ENCODE measurements around the gene HMSD.

The HMSD gene

DNA sequence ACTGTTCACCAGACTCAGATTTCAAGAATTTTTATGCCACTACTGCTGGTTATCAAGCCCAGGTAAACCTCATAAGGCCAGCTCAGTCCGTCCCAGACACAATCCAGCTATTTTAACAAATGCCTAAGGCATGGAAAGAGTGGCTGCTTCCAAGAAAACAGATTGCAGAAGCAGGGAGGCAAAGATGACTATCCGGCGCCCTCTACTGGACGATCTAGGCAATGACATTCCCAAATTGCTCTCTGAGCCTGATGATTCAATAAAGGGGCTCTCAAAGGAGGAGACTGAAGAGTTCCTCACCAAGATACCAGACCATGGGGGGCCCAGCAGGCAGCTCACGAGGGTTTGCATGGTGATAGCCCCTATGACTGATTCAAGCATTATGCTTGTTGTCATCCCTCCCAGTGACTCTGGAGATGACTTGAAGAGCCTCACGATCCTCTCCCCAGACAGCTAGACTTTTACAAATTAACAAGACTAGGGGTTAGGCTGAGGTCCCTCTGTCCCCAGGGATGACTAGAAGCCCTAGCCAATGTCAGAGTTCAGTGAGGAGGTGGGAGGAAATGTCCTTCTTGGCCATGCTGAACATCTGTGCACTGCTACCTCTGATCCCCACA, 45.8 kb downstream of the HMSD start:
- TF ChIP-seq, protein P1, sequence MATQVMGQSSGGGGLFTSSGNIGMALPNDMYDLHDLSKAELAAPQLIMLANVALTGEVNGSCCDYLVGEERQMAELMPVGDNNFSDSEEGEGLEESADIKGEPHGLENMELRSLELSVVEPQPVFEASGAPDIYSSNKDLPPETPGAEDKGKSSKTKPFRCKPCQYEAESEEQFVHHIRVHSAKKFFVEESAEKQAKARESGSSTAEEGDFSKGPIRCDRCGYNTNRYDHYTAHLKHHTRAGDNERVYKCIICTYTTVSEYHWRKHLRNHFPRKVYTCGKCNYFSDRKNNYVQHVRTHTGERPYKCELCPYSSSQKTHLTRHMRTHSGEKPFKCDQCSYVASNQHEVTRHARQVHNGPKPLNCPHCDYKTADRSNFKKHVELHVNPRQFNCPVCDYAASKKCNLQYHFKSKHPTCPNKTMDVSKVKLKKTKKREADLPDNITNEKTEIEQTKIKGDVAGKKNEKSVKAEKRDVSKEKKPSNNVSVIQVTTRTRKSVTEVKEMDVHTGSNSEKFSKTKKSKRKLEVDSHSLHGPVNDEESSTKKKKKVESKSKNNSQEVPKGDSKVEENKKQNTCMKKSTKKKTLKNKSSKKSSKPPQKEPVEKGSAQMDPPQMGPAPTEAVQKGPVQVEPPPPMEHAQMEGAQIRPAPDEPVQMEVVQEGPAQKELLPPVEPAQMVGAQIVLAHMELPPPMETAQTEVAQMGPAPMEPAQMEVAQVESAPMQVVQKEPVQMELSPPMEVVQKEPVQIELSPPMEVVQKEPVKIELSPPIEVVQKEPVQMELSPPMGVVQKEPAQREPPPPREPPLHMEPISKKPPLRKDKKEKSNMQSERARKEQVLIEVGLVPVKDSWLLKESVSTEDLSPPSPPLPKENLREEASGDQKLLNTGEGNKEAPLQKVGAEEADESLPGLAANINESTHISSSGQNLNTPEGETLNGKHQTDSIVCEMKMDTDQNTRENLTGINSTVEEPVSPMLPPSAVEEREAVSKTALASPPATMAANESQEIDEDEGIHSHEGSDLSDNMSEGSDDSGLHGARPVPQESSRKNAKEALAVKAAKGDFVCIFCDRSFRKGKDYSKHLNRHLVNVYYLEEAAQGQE (IDR thresholded peaks at IDR 0.05; ENCODE audit: insufficient read depth in 1 of 2, low read depth in 2 of 2, low read length in 2 of 2), result no peak
- no peak for TF ChIP-seq SIN3A (IDR thresholded peaks at IDR 0.05; ENCODE audit: borderline replicate concordance, insufficient read depth, low read length)
- no peak for TF ChIP-seq POLR2AphosphoS5 (IDR thresholded peaks at IDR 0.05; ENCODE audit: low read depth, low read length)
- TF ChIP-seq TAF1 (IDR thresholded peaks at IDR 0.05; ENCODE audit: borderline replicate concordance, insufficient read depth, low read length), result no peak
- TF ChIP-seq FOXP2 (optimal IDR thresholded peaks at IDR 0.05; ENCODE audit: borderline replicate concordance, extremely low read depth, extremely low read length, insufficient read depth), result no peak

DNA sequence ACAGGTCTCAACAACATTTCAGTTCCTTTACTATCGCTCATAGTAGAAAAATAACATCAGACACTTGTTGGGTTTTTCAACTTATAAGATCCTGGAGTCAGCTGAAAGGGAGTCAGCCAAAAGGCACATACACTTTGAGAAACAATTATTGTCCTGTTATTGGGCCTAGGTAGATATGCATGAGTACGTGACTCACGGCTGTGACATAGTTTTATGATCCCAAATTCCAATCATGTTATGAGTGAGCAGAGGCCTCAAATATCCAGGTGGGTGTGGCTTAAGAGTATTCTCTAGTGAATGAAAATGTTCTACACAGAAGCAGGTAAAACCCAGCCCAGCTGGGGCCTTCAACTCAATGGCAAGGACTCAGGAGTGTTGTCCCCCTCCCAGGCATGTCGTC, 47.9 kb downstream of the HMSD start:
- TF ChIP-seq FOXP2 (optimal IDR thresholded peaks at IDR 0.05; ENCODE audit: borderline replicate concordance, extremely low read depth, extremely low read length, insufficient read depth) (no peak), POLR2AphosphoS5 (IDR thresholded peaks at IDR 0.05; ENCODE audit: low read depth, low read length) (no peak), SIN3A (IDR thresholded peaks at IDR 0.05; ENCODE audit: borderline replicate concordance, insufficient read depth, low read length) (no peak), TAF1 (IDR thresholded peaks at IDR 0.05; ENCODE audit: borderline replicate concordance, insufficient read depth, low read length) (no peak)
- TF ChIP-seq, protein P1 (IDR thresholded peaks at IDR 0.05; ENCODE audit: insufficient read depth in 1 of 2, low read depth in 2 of 2, low read length in 2 of 2), result no peak

DNA sequence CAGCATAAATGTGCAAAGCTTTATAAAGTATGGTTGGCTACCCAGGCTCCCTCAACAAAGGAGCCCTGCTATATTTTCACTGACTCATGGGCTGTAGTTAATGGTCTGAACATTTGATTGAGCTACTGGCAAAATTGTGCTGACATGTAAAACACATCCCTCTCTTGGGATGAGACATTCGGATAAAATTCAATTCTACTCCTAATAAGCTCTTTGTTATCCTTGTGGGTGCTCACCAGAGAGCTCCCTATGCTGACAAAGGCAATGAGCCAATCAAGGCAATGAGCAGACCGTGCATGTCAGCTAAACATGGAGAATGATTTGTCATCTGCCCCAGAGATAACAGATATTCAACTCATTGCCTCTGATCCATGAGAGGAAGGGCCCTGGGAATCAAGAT, 48.5 kb downstream of the HMSD start:
- TF ChIP-seq FOXP2 (optimal IDR thresholded peaks at IDR 0.05; ENCODE audit: borderline replicate concordance, extremely low read depth, extremely low read length, insufficient read depth) (no peak), TAF1 (IDR thresholded peaks at IDR 0.05; ENCODE audit: borderline replicate concordance, insufficient read depth, low read length) (no peak), SIN3A (IDR thresholded peaks at IDR 0.05; ENCODE audit: borderline replicate concordance, insufficient read depth, low read length) (no peak), POLR2AphosphoS5 (IDR thresholded peaks at IDR 0.05; ENCODE audit: low read depth, low read length) (no peak)
- TF ChIP-seq, protein P1 (IDR thresholded peaks at IDR 0.05; ENCODE audit: insufficient read depth in 1 of 2, low read depth in 2 of 2, low read length in 2 of 2), result no peak

DNA sequence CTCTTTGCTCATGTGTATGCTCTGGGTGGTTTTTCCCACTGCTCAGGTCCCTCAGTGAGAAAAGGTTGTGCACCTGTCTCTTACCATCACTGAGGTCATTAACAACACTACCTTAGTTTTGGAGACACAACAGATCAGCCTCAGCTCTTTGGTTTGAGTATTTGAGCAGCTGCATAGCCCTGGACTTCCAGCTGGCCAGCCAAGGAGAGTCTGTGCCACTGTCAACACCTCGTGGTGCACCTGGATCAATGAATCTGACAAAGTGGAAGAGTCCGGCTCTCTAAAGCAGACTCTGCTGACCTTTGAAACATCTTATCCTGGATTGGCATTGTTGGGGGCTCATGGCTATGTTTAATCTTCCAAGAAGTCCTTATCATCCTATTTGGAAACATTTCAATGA, 50.8 kb downstream of the HMSD start:
- no peak for TF ChIP-seq SIN3A (IDR thresholded peaks at IDR 0.05; ENCODE audit: borderline replicate concordance, insufficient read depth, low read length)
- no peak for TF ChIP-seq FOXP2 (optimal IDR thresholded peaks at IDR 0.05; ENCODE audit: borderline replicate concordance, extremely low read depth, extremely low read length, insufficient read depth)
- TF ChIP-seq POLR2AphosphoS5 (IDR thresholded peaks at IDR 0.05; ENCODE audit: low read depth, low read length), result no peak
- TF ChIP-seq TAF1 (IDR thresholded peaks at IDR 0.05; ENCODE audit: borderline replicate concordance, insufficient read depth, low read length), result no peak
- TF ChIP-seq, protein P1 (IDR thresholded peaks at IDR 0.05; ENCODE audit: insufficient read depth in 1 of 2, low read depth in 2 of 2, low read length in 2 of 2), result no peak

Measured in PFSK-1 (cell line).